Panc1 (cell line): ENCODE data around the gene THRAP3. TPM values are rescaled to one million over a fixed set of nuclear protein-coding genes. Genes with fewer than 3 reads are reported as not detected.

ENCODE experiments used
- ATAC-seq: fragments of 200-7000 bp; cut with Tn5 transposase; 2 replicates; pipeline ENCODE4 v1.9.1; 2020; ENCODE audit warnings: mild to moderate bottlenecking, moderate library complexity
- BruUV-seq: library from RNA; stranded (reverse); fragments of 400-500 nt; replicated peaks from 2 replicates; lab custom pipeline; 2021; lab: Mats Ljungman, UMichigan
- CTCF ChIA-PET: fragments of 300-600 bp; sonication (Branson Sonifier 250); formaldehyde crosslinking; loops from one replicate; lab custom pipeline; 2022; ENCODE audit warnings: antibody characterized with exemption; lab: Charles Lee
- POLR2A ChIA-PET: fragments of 300-600 bp; sonication (Branson Sonifier 250); formaldehyde crosslinking; loops from one replicate; lab custom pipeline; 2022; ENCODE audit warnings: antibody characterized with exemption; lab: Charles Lee
- DNase-seq: peaks from one replicate; pipeline ENCODE4 v3.0.0-alpha.2; 2010; ENCODE audit warnings: low read depth, low spot score
- H3K27ac ChIP-seq: 2 replicates; pipeline ENCODE4 v1.5.1; 2011; ENCODE audit warnings: mild to moderate bottlenecking, low read length, inconsistent platforms
- H3K27me3 ChIP-seq: fragments of 200-500 bp; sonication (Bioruptor generic); 2 replicates; pipeline ENCODE4 v1.6.0; 2014; ENCODE audit warnings: low read length, inconsistent platforms; ENCODE audit not compliant: control insufficient read depth, insufficient read depth
- H3K36me3 ChIP-seq: fragments of 200-500 bp; sonication (Bioruptor generic); 2 replicates; pipeline ENCODE4 v1.5.1; 2014; ENCODE audit warnings: inconsistent platforms, mild to moderate bottlenecking, low read length, moderate library complexity; ENCODE audit not compliant: control insufficient read depth, insufficient read depth
- H3K4me1 ChIP-seq: 2 replicates; pipeline ENCODE4 v1.5.1; 2011; ENCODE audit warnings: inconsistent platforms, mild to moderate bottlenecking, low read length, moderate library complexity; ENCODE audit not compliant: control insufficient read depth, insufficient read depth
- H3K4me3 ChIP-seq, 2 experiments: 2 replicates each; pipeline ENCODE4 v1.5.1; 2011 to 2012; ENCODE audit warnings: low read depth in 2 of 2, low read length in 2 of 2, mild to moderate bottlenecking in 2 of 2, inconsistent platforms in 1 of 2, moderate library complexity in 1 of 2
- H3K9me3 ChIP-seq: fragments of 200-500 bp; sonication (Bioruptor generic); 2 replicates; pipeline ENCODE4 v1.5.1; 2014; ENCODE audit warnings: low read depth, mild to moderate bottlenecking, inconsistent platforms, low read length, moderate library complexity; ENCODE audit not compliant: control insufficient read depth, insufficient read depth
- CTCF ChIP-seq: fragments of 450-650 bp; IDR thresholded peaks from 2 replicates; pipeline ENCODE4 v1.5.1; 2017; ENCODE audit warnings: mild to moderate bottlenecking
- POLR2AphosphoS5 ChIP-seq: IDR thresholded peaks from 2 replicates; pipeline ENCODE4 v1.6.1; 2012; ENCODE audit warnings: mild to moderate bottlenecking, low read depth, low read length, moderate library complexity
- SIN3A ChIP-seq: IDR thresholded peaks from 2 replicates; pipeline ENCODE4 v1.6.1; 2012; ENCODE audit warnings: low read depth, mild to moderate bottlenecking, low read length, moderate library complexity, borderline replicate concordance; ENCODE audit not compliant: insufficient read depth
- TCF7L2 ChIP-seq: IDR thresholded peaks from 2 replicates; pipeline ENCODE4 v1.6.1; 2011; ENCODE audit warnings: mild to moderate bottlenecking, low read depth, low read length, inconsistent platforms
- in situ Hi-C: cut with HindIII; loops from 2 replicates; pipeline ENCODE4 v1.10.0; 2016; ENCODE audit warnings: low sequenced_read_pairs, low pct_unique_long_range_greater_than_20kb
- intact Hi-C: fragments of 100-400 bp; cut with micrococcal nuclease; formaldehyde crosslinking; loops from one replicate; pipeline ENCODE4 v1.10.0; 2022; ENCODE audit not compliant: unreplicated experiment
- total RNA-seq: library from RNA; stranded (reverse); gene quantifications from one replicate; pipeline ENCODE4 v1.2.1, GENCODE V29; 2021; ENCODE audit not compliant: unreplicated experiment
- TF ChIP-seq, protein P1 (sequence below), 2 experiments: IDR thresholded peaks; 2 replicates each; pipeline ENCODE4 v1.6.1; 2011 to 2012; ENCODE audit warnings: low read depth in 2 of 2, control low read depth in 1 of 2, low read length in 1 of 2, mild to moderate bottlenecking in 1 of 2, moderate library complexity in 1 of 2; ENCODE audit not compliant: insufficient read depth in 1 of 2

THRAP3 gene
- total RNA-seq, 1 experiment from 2014 or later = 114 TPM

DNA sequence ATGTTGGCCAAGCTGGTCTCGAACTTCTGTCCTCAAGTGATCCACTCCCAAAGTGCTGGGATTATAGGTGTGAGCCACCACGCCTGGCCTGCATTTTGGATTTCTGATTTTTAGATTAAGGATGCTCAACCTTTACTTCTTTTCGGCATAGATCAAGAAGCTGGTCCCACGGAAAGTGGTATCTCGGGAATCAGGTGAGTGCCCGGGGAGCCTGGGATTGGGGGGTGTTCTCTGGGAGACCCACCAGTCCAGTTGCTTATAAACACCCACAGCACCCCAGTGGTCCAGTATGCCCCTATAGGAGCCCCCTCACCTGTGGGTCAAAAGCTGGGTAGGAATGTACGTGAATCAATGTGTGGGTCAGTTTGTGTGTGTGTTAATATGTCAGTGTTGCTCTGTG lies 85.2 kb downstream of the THRAP3 start:
- ATAC-seq (no peak), DNase-seq (no peak)
- BruUV-seq = no TSS peak
- intact Hi-C loops = no loop called here
- CTCF ChIA-PET = interaction anchor here (0.8 kb wide), 1 partner anchor 24 kb away, joined by 4 read pairs; no protein-coding TSS in a partner anchor
- Histone ChIP-seq H3K4me1 (peaks cover 15% of the 10 kb centered on the region), H3K27ac (no peak overlapping the region), H3K36me3 (peaks cover 3% of the 10 kb centered on the region; the same call in 1 of the 2 replicates), H3K4me3 (no peak overlapping the region), H3K27me3 (no peaks in the 10 kb centered on the region), H3K9me3 (no peaks in the 10 kb centered on the region)
- in situ Hi-C loops = no loop called here
- POLR2A ChIA-PET = no interaction called here
- TF ChIP-seq, protein P1, sequence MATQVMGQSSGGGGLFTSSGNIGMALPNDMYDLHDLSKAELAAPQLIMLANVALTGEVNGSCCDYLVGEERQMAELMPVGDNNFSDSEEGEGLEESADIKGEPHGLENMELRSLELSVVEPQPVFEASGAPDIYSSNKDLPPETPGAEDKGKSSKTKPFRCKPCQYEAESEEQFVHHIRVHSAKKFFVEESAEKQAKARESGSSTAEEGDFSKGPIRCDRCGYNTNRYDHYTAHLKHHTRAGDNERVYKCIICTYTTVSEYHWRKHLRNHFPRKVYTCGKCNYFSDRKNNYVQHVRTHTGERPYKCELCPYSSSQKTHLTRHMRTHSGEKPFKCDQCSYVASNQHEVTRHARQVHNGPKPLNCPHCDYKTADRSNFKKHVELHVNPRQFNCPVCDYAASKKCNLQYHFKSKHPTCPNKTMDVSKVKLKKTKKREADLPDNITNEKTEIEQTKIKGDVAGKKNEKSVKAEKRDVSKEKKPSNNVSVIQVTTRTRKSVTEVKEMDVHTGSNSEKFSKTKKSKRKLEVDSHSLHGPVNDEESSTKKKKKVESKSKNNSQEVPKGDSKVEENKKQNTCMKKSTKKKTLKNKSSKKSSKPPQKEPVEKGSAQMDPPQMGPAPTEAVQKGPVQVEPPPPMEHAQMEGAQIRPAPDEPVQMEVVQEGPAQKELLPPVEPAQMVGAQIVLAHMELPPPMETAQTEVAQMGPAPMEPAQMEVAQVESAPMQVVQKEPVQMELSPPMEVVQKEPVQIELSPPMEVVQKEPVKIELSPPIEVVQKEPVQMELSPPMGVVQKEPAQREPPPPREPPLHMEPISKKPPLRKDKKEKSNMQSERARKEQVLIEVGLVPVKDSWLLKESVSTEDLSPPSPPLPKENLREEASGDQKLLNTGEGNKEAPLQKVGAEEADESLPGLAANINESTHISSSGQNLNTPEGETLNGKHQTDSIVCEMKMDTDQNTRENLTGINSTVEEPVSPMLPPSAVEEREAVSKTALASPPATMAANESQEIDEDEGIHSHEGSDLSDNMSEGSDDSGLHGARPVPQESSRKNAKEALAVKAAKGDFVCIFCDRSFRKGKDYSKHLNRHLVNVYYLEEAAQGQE (IDR thresholded peaks at IDR 0.05; ENCODE audit: insufficient read depth in 1 of 2, low read depth in 2 of 2, low read length in 1 of 2) = no peak
- TF ChIP-seq SIN3A (no peak), POLR2AphosphoS5 (no peak)

DNA sequence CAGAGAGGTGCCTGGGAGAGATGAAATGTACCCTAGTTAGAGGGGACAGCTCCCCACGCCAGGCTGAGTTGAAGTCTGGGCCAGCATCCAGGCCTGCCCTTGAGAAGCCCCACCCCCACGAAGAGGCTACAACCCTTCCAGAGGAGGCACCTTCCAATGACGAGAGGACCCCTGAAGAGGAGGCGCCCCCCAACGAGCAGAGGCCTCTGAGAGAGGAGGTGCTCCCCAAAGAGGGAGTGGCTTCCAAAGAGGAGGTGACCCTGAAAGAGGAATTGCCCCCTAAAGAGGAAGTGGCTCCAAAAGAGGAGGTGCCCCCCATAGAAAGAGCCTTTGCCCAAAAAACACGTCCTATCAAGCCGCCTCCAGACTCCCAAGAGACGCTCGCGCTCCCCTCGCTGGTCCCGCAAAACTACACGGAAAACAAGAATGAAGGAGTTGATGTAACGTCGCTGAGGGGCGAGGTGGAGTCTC lies 96.1 kb downstream of the THRAP3 start:
- intact Hi-C loops (no loop called here), in situ Hi-C loops (no loop called here)
- no peak for ATAC-seq
- TF ChIP-seq CTCF (no peak), POLR2AphosphoS5 (no peak), SIN3A (no peak), TCF7L2 (no peak)
- TF ChIP-seq, protein P1 (IDR thresholded peaks at IDR 0.05; ENCODE audit: insufficient read depth in 1 of 2, low read depth in 2 of 2, low read length in 1 of 2) = no peak
- no peaks in the 10 kb centered on the region for H3K36me3 ChIP-seq
- no peak overlapping the region for H3K4me3 ChIP-seq
- DNase-seq = no peak
- no TSS peak for BruUV-seq
- H3K27ac ChIP-seq = no peak overlapping the region
- H3K27me3 ChIP-seq = no peaks in the 10 kb centered on the region
- CTCF ChIA-PET = interaction anchor here (0.7 kb wide), 1 partner anchor 20 kb away, joined by 8 read pairs; no protein-coding TSS in a partner anchor
- no peaks in the 10 kb centered on the region for H3K9me3 ChIP-seq
- POLR2A ChIA-PET = no interaction called here
- H3K4me1 ChIP-seq = peaks cover 19% of the 10 kb centered on the region
